GM12872 (cell line): Measurements from ENCODE around the gene MISP.

Source experiments
- CTCF ChIP-seq: IDR thresholded peaks from 3 replicates; pipeline ENCODE4 v1.5.1; 2011; ENCODE audit warnings: low read depth, mild to moderate bottlenecking, low read length, moderate library complexity; ENCODE audit not compliant: insufficient read depth

Gene MISP

DNA sequence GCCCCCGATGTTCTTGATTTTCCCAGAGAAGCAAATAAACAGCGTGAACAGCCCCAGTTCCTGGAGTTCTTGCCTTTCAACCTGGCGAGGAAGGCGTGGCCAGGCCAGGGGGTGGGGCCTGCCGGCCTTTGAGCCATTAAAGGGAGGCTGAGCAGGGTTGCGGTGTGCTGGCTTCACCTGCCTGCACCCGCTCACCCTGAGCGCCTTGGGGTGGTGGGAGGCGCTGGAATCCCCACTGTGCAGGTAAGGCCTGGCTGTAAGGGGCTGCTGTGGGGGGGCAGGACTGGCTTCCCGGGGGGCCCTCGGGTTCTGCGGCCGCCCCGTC, 2.7 kb upstream of the MISP start:
- no peak for TF ChIP-seq CTCF

DNA sequence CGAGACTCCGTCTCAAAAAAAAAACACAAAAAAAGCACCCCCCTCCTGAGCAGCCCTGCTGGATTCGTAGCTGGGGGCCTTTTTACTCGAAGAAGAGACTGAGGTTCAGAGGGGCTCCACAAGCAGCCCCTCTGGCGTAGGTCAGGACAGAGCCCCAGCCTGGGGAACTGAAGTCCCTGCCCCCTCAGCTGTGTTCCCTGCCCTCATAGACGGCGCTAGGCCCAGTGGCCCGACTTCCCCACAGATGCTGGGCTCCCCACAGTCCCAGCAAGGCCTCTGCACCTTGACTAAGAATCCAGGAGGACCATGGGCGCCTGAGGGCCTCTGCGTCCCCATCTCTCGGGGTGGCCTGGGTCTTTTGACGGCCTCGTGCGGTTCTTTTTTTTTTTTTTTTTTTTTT, 1.1 kb upstream of the MISP start:
- no peak for TF ChIP-seq CTCF

GRCh38 chr19:751501-752341, 809 bp downstream of the MISP start:
- TF ChIP-seq CTCF: no peak

GRCh38 chr19:752652-753517, 2.0 kb downstream of the MISP start:
- TF ChIP-seq CTCF: no peak

DNA sequence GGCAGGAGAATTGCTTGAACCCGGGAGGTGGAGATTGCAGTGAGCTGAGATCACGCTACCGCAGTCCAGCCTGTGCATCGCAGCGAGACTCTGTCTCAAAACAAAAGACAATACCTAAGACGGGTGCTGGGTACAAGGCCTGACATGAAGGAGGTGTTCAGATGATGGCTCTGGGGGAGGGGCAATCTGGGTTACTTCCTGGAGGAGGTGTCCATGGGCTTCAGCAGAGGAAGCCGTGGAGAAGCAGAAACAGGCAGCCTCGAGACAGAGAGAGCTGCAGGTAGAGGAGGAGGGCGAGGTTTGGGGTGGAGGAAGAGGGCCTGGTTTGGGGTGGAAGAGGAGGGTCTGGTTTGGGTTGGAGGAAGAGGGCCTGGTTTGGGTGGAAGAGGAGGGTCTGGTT, 3.6 kb downstream of the MISP start:
- no peak for TF ChIP-seq CTCF

DNA sequence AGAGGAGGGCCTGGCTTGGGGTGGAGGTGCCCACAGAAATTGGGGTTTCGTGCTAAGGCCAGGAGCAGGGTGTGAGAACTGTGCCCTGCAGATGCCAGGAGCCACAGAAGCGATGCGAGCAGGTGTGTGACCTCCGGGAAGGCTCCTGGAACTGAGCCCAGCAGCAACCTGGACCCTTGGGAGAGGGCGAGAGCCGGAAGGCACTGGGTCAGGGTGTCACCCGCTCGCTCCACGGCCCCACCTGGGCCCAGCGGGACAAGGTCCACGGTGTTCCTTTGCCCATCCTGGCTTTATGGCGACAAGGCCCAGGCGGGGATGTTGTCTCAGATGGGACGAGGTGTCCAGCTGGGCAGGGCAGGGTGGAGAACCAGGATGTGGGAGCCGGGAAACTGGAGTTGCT, 4.2 kb downstream of the MISP start:
- no peak for TF ChIP-seq CTCF

GRCh38 chr19:756236-756635, 5.3 kb downstream of the MISP start:
- no peak for TF ChIP-seq CTCF
